ENCODE data around the gene ALOXE3.

DNA sequence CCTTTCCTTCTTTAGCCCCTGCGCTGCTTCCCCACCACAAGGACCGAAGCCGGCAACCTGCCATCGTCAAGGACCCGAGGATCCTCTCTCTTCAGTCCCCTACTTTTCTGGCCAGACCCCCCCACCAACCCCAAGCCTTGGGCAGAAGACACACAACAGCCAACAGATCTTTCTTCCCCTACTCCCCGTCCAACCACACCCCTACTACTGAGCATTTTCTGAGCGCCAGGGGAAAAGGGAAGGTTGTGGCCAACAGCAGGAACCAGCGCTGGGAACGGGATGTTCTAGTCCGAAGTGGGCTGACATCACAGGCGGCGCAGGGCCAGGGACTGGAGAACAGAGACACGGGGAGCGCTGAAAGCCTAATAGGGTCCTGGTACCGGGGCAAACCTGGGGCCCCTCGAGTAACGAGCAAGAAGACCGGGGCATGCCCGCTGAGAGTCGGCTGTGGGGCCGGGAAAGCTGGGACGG lies 33.4 kb upstream of the ALOXE3 start:
- no peak for TF ChIP-seq TAF1 (IDR thresholded peaks at IDR 0.05; ENCODE audit: borderline replicate concordance, insufficient read depth, low read length)
- TF ChIP-seq, protein P1, sequence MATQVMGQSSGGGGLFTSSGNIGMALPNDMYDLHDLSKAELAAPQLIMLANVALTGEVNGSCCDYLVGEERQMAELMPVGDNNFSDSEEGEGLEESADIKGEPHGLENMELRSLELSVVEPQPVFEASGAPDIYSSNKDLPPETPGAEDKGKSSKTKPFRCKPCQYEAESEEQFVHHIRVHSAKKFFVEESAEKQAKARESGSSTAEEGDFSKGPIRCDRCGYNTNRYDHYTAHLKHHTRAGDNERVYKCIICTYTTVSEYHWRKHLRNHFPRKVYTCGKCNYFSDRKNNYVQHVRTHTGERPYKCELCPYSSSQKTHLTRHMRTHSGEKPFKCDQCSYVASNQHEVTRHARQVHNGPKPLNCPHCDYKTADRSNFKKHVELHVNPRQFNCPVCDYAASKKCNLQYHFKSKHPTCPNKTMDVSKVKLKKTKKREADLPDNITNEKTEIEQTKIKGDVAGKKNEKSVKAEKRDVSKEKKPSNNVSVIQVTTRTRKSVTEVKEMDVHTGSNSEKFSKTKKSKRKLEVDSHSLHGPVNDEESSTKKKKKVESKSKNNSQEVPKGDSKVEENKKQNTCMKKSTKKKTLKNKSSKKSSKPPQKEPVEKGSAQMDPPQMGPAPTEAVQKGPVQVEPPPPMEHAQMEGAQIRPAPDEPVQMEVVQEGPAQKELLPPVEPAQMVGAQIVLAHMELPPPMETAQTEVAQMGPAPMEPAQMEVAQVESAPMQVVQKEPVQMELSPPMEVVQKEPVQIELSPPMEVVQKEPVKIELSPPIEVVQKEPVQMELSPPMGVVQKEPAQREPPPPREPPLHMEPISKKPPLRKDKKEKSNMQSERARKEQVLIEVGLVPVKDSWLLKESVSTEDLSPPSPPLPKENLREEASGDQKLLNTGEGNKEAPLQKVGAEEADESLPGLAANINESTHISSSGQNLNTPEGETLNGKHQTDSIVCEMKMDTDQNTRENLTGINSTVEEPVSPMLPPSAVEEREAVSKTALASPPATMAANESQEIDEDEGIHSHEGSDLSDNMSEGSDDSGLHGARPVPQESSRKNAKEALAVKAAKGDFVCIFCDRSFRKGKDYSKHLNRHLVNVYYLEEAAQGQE (IDR thresholded peaks at IDR 0.05; ENCODE audit: insufficient read depth in 1 of 2, low read depth in 2 of 2, low read length in 2 of 2) = no peak

Data from PFSK-1 (cell line).